Panc1 (cell line): Measurements from ENCODE around the gene SPATA24. TPM values are rescaled to one million over a fixed set of nuclear protein-coding genes. Genes with fewer than 3 reads are reported as not detected.

ENCODE experiments used
- ATAC-seq: fragments of 200-7000 bp; cut with Tn5 transposase; 2 replicates; pipeline ENCODE4 v1.9.1; 2020; ENCODE audit warnings: mild to moderate bottlenecking, moderate library complexity
- BruUV-seq: library from RNA; stranded (reverse); fragments of 400-500 nt; replicated peaks from 2 replicates; lab custom pipeline; 2021; lab: Mats Ljungman, UMichigan
- CTCF ChIA-PET: fragments of 300-600 bp; sonication (Branson Sonifier 250); formaldehyde crosslinking; loops from one replicate; lab custom pipeline; 2022; ENCODE audit warnings: antibody characterized with exemption; lab: Charles Lee
- POLR2A ChIA-PET: fragments of 300-600 bp; sonication (Branson Sonifier 250); formaldehyde crosslinking; loops from one replicate; lab custom pipeline; 2022; ENCODE audit warnings: antibody characterized with exemption; lab: Charles Lee
- DNase-seq: peaks from one replicate; pipeline ENCODE4 v3.0.0-alpha.2; 2010; ENCODE audit warnings: low read depth, low spot score
- H3K27ac ChIP-seq: 2 replicates; pipeline ENCODE4 v1.5.1; 2011; ENCODE audit warnings: mild to moderate bottlenecking, low read length, inconsistent platforms
- H3K27me3 ChIP-seq: fragments of 200-500 bp; sonication (Bioruptor generic); 2 replicates; pipeline ENCODE4 v1.6.0; 2014; ENCODE audit warnings: low read length, inconsistent platforms; ENCODE audit not compliant: control insufficient read depth, insufficient read depth
- H3K36me3 ChIP-seq: fragments of 200-500 bp; sonication (Bioruptor generic); 2 replicates; pipeline ENCODE4 v1.5.1; 2014; ENCODE audit warnings: inconsistent platforms, mild to moderate bottlenecking, low read length, moderate library complexity; ENCODE audit not compliant: control insufficient read depth, insufficient read depth
- H3K4me1 ChIP-seq: 2 replicates; pipeline ENCODE4 v1.5.1; 2011; ENCODE audit warnings: inconsistent platforms, mild to moderate bottlenecking, low read length, moderate library complexity; ENCODE audit not compliant: control insufficient read depth, insufficient read depth
- H3K4me3 ChIP-seq, 2 experiments: 2 replicates each; pipeline ENCODE4 v1.5.1; 2011 to 2012; ENCODE audit warnings: low read depth in 2 of 2, low read length in 2 of 2, mild to moderate bottlenecking in 2 of 2, inconsistent platforms in 1 of 2, moderate library complexity in 1 of 2
- H3K9me3 ChIP-seq: fragments of 200-500 bp; sonication (Bioruptor generic); 2 replicates; pipeline ENCODE4 v1.5.1; 2014; ENCODE audit warnings: low read depth, mild to moderate bottlenecking, inconsistent platforms, low read length, moderate library complexity; ENCODE audit not compliant: control insufficient read depth, insufficient read depth
- POLR2AphosphoS5 ChIP-seq: IDR thresholded peaks from 2 replicates; pipeline ENCODE4 v1.6.1; 2012; ENCODE audit warnings: mild to moderate bottlenecking, low read depth, low read length, moderate library complexity
- SIN3A ChIP-seq: IDR thresholded peaks from 2 replicates; pipeline ENCODE4 v1.6.1; 2012; ENCODE audit warnings: low read depth, mild to moderate bottlenecking, low read length, moderate library complexity, borderline replicate concordance; ENCODE audit not compliant: insufficient read depth
- TCF7L2 ChIP-seq: IDR thresholded peaks from 2 replicates; pipeline ENCODE4 v1.6.1; 2011; ENCODE audit warnings: mild to moderate bottlenecking, low read depth, low read length, inconsistent platforms
- in situ Hi-C: cut with HindIII; loops from 2 replicates; pipeline ENCODE4 v1.10.0; 2016; ENCODE audit warnings: low sequenced_read_pairs, low pct_unique_long_range_greater_than_20kb
- intact Hi-C: fragments of 100-400 bp; cut with micrococcal nuclease; formaldehyde crosslinking; loops from one replicate; pipeline ENCODE4 v1.10.0; 2022; ENCODE audit not compliant: unreplicated experiment
- total RNA-seq: library from RNA; stranded (reverse); gene quantifications from one replicate; pipeline ENCODE4 v1.2.1, GENCODE V29; 2021; ENCODE audit not compliant: unreplicated experiment
- TF ChIP-seq, protein P1 (sequence below): fragments of 450-650 bp; IDR thresholded peaks from 2 replicates; pipeline ENCODE4 v1.5.1; 2017; ENCODE audit warnings: mild to moderate bottlenecking
- TF ChIP-seq, protein P2 (sequence below), 2 experiments: IDR thresholded peaks; 2 replicates each; pipeline ENCODE4 v1.6.1; 2011 to 2012; ENCODE audit warnings: low read depth in 2 of 2, control low read depth in 1 of 2, low read length in 1 of 2, mild to moderate bottlenecking in 1 of 2, moderate library complexity in 1 of 2; ENCODE audit not compliant: insufficient read depth in 1 of 2

SPATA24 gene
- total RNA-seq, 1 experiment from 2014 or later, result 5.5 TPM

DNA sequence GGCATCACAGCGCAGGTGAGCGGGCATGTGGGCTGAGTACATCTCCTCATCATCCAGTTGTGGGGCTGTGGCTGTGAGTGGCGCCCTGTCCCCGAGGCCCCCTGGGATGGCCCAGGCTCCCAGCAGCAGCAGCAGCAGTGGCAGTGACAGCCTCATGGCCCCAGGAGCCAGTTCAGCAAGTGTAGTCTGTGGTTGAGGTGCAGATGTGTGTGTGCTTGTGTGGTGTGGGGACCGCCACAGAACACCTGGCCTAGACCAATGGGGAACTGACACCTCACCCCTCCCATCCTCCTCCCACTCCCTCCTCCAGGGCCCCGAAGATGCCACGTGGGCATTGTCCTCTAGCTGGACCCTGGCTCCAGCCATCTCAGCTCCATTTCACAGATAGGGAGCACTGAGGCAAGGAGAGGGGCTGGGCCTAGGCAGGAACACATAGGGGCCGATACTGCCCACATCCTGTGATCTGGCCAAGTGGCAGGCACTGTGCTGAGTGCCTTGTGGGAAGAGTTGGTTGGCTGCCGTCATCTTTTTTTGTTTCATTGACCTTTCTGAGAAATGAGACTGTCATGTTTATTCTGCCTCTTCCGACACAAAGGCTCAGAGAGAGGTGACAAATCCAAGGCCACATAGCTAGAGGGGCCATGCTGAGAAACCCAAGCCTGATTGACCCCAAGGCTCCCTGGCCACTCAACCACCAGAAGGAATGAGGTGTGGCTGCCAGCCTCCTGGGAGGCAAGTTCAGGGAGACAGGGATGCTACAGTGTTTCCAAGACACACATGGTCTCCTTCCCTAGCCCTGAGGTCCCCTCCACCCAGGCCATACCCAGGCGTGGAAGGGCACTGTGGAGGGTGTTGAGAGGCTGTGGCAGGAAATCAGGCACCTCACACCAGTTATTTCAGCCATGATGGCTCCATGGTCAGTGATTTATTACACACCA is 13.9 kb downstream of the SPATA24 start, which contains the start of gene MZB1:
Gene MZB1 (minus strand): TSS at position 213 of the 938 bp plus-strand sequence. CDS start 57 bp downstream, at position 156.
- TF ChIP-seq SIN3A (no peak), POLR2AphosphoS5 (no peak), TCF7L2 (no peak)
- TF ChIP-seq, protein P1, sequence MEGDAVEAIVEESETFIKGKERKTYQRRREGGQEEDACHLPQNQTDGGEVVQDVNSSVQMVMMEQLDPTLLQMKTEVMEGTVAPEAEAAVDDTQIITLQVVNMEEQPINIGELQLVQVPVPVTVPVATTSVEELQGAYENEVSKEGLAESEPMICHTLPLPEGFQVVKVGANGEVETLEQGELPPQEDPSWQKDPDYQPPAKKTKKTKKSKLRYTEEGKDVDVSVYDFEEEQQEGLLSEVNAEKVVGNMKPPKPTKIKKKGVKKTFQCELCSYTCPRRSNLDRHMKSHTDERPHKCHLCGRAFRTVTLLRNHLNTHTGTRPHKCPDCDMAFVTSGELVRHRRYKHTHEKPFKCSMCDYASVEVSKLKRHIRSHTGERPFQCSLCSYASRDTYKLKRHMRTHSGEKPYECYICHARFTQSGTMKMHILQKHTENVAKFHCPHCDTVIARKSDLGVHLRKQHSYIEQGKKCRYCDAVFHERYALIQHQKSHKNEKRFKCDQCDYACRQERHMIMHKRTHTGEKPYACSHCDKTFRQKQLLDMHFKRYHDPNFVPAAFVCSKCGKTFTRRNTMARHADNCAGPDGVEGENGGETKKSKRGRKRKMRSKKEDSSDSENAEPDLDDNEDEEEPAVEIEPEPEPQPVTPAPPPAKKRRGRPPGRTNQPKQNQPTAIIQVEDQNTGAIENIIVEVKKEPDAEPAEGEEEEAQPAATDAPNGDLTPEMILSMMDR, result no peak
- TF ChIP-seq, protein P2, sequence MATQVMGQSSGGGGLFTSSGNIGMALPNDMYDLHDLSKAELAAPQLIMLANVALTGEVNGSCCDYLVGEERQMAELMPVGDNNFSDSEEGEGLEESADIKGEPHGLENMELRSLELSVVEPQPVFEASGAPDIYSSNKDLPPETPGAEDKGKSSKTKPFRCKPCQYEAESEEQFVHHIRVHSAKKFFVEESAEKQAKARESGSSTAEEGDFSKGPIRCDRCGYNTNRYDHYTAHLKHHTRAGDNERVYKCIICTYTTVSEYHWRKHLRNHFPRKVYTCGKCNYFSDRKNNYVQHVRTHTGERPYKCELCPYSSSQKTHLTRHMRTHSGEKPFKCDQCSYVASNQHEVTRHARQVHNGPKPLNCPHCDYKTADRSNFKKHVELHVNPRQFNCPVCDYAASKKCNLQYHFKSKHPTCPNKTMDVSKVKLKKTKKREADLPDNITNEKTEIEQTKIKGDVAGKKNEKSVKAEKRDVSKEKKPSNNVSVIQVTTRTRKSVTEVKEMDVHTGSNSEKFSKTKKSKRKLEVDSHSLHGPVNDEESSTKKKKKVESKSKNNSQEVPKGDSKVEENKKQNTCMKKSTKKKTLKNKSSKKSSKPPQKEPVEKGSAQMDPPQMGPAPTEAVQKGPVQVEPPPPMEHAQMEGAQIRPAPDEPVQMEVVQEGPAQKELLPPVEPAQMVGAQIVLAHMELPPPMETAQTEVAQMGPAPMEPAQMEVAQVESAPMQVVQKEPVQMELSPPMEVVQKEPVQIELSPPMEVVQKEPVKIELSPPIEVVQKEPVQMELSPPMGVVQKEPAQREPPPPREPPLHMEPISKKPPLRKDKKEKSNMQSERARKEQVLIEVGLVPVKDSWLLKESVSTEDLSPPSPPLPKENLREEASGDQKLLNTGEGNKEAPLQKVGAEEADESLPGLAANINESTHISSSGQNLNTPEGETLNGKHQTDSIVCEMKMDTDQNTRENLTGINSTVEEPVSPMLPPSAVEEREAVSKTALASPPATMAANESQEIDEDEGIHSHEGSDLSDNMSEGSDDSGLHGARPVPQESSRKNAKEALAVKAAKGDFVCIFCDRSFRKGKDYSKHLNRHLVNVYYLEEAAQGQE (IDR thresholded peaks at IDR 0.05; ENCODE audit: insufficient read depth in 1 of 2, low read depth in 2 of 2, low read length in 1 of 2), result no peak
- DNase-seq (no peak), ATAC-seq (no peak)
- H3K36me3 ChIP-seq, result peaks cover 2% of the 10 kb centered on the region; the same call in 1 of the 2 replicates
- H3K4me3 ChIP-seq, result no peak within 1 kb of the TSS
- CTCF ChIA-PET, result no interaction called here
- in situ Hi-C loops (no loop called here), intact Hi-C loops (loop anchor here (10.0 kb wide), 1 partner anchor 105 kb away; no protein-coding TSS in a partner anchor)
- BruUV-seq, result no TSS peak
- peak within 1 kb of the TSS; percentile 92 for H3K27ac ChIP-seq
- peaks cover 20% of the 10 kb centered on the region for H3K4me1 ChIP-seq
- H3K9me3 ChIP-seq, result no peaks in the 10 kb centered on the region
- POLR2A ChIA-PET, result interaction anchor here (0.6 kb wide), 1 partner anchor 48 kb away, joined by 4 read pairs; no protein-coding TSS in a partner anchor
- H3K27me3 ChIP-seq, result no peaks in the 10 kb centered on the region

DNA sequence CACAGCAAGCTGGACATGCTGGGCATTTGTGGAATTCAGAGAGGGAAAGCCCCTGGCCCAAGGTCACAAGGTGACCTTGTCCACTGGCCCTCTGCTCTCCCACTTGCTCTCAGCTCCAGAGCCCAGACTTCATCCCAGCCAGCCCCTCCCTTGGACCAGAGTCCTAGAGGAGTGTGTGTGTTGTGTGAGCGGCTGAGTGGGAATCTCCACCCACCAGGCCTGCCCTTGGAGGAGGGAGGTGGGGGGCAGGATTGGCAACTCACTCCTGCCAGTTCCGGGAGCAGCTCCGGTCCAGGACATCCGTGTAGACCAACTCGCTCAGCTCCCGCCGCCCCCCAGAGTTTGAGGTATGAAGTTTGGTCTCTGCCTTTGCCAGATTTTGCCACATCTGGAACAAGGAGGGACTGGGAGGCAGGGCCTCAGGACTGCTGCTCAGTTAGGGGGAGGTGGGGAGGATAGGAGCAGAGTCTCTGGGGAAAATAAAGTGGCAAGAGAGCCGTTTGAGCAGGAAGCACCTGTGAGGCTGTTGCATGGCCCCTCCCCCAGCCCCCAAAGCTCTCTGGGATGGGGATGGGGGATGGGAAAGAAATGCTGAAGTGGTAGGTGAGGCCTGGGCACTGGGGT is 15.6 kb downstream of the SPATA24 start:
- CTCF ChIA-PET, result no interaction called here
- no peaks in the 10 kb centered on the region for H3K27me3 ChIP-seq
- no peak overlapping the region for H3K27ac ChIP-seq
- intact Hi-C loops, result no loop called here
- TF ChIP-seq POLR2AphosphoS5 (no peak), TCF7L2 (no peak)
- TF ChIP-seq, protein P2 (IDR thresholded peaks at IDR 0.05; ENCODE audit: insufficient read depth in 1 of 2, low read depth in 2 of 2, low read length in 1 of 2), result no peak
- TF ChIP-seq, protein P1, result no peak
- H3K36me3 ChIP-seq, result peaks cover 2% of the 10 kb centered on the region; the same call in 1 of the 2 replicates
- in situ Hi-C loops, result no loop called here
- POLR2A ChIA-PET, result interaction anchor here (0.5 kb wide), 1 partner anchor 31 kb away, joined by 5 read pairs; no protein-coding TSS in a partner anchor
- ATAC-seq, result no peak
- H3K4me3 ChIP-seq, result no peak overlapping the region
- peaks cover 17% of the 10 kb centered on the region for H3K4me1 ChIP-seq
- DNase-seq, result no peak
- no peaks in the 10 kb centered on the region for H3K9me3 ChIP-seq
- no TSS peak for BruUV-seq
